GM21526 (cell line): ENCODE data around the gene ADAMTS5.

Experiments used
- ATAC-seq: cut with Tn5 transposase; IDR thresholded peaks from one replicate; pipeline ENCODE4 v1.9.1; 2021; ENCODE audit warnings: moderate library complexity; ENCODE audit not compliant: unreplicated experiment, low FRiP score

Gene ADAMTS5

DNA sequence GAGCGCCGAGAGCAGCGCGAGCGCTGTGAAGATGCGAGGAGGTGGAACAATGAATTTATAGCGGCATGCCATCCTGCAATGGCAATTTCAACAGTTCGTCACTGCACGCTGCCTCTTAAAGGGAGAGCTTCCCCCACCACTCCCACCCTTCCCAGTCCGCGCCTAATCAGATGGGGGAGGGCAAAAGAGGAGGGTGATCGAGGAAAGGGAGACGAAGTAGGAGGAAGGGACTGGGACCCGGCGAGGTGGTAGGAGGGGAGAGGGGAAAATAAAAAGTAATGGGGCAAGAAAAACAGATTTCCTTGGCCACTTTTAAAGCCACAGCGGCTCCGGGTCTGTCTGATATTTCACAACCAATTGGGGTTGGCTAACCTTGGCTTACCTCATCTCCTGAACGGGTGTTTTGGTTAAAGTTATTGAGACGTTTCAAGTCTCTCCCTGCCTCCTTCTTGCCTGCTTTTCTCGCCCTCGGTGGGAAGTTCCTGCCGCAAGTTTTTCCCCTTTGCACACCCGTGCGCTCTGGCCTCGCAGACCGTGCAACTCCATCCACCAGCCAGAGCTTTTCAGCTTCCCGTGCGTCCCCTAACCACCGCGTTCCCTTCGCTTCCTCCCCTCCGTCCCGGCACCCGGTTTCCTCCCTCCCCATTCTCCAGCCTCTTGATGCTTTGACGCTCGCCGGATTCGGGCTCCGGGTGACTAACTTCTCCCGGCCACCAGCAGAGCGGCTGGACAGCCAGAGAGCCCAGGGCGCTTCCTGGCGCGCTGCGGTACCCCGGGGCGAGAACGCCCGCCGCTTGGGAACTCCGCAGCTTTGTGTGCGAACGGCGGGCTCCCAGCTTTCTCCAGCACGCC lies at the start of gene ADAMTS5:
TSS of gene ADAMTS5 (minus strand) at position 27 of the 852 bp plus-strand sequence. CDS start 697 bp downstream, outside the sequence.
- no peak for ATAC-seq

DNA sequence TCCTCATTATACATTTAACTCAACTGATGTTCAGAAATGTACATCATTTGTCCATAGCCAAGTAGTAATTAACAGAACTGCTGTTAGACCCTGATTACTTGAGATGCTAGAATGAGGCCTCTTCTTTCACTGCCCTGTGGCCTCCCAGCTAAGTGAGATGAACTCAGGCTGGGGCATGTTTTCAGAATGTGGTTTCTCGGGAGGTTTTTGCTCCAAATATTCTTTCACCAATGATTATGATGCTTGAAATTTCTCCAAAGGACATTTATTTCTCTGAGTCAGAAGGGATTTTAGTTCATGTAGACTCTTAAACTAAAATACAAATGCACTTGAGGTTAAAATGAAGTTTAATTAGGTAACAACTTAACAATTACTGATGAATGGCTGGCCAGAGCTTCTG lies 34.6 kb upstream of the ADAMTS5 start:
- ATAC-seq = no peak

DNA sequence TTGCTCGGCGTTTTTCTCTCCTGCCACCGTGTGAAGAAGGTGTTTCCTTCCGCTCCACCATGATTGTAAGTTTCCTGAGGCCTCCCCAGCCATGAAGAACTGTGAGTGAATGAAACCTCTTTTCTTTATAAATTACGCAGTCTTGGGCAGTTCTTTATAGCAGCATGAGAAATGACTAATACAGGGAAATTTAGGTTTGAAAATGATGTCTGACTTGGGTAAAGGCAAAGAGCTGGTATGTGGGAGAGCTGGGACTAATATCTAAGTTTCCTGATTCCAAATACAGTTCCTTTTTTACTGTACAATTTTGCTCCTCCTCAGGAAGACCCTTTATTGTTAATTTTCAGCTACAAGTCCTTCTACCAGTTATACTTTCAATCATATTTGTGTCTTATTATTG lies 16.7 kb upstream of the ADAMTS5 start:
- ATAC-seq = no peak

DNA sequence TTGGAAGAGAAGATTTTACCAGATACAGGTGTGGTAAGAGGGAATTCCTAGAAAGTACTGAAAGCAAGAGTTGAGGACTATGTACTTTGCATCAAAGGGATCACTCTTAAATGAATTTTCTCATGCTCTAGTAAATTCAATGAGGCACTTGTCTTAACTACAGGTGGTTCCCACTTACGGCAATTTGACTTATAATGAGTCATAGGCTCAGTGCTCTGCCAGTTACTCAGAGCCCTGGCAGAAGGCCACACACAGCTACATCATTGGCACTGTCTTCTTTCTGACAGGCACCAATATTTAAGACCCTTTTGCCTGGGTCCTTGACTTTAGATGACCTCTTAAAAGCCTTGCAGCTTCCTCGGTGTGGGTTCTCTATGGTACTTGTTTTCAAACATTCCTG lies 15.9 kb upstream of the ADAMTS5 start:
- no peak for ATAC-seq

DNA sequence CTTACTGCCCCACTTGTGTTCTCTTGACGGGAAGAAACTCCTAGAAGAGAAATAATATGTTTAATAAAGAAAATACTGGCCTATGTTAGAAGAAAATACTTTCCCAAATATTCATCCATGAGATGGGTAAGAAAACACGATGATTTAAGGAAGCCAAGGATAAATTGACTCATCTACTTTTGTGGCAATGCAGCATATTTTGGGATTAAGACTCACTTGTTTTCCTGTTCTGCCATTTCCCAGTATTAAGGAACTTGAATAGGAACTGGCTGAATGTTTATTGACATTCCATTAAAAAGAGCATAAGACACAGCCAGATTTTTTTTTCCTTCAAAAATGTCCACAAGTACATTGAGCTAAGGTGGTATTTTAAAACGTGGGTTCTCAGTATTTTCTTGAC lies 10.9 kb upstream of the ADAMTS5 start:
- no peak for ATAC-seq

DNA sequence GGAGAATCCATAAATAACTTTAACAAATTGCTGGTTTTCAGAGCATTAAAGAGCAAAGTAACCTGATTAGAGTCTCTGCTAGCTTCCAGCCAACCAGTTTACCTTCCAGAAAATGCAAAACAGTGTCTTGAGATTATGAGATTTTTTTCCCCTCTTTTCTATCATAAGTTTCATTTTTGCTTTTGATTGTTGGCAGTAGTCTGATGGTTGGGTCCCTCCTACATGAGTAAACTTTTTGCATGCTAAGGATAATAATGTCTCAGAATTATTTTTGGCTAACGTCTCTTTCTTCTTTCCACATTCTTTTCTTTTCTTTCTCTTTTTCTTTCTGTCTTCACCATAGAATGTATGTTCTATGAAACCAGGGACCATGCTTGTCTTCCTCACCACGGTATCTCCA lies 6.3 kb upstream of the ADAMTS5 start:
- ATAC-seq = no peak

DNA sequence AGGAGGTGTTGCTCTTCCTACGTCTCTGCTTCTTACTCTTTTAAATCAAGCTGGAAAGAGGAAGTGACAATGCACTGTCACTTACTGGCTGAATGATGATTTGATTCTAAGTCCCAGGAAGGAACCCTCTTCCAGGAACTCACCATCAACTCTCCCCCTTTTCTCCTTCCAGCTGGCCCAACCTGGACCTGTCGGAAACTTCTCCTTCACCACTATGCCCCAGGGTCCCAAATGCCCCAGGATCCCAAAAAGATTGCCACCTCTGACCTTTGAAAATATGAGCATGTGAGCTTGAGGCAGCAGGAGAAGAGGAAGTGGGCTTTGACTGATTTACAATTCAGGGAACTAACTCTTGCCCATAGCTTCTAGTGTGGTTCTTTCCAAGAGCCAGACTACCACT lies 5.3 kb upstream of the ADAMTS5 start:
- no peak for ATAC-seq

DNA sequence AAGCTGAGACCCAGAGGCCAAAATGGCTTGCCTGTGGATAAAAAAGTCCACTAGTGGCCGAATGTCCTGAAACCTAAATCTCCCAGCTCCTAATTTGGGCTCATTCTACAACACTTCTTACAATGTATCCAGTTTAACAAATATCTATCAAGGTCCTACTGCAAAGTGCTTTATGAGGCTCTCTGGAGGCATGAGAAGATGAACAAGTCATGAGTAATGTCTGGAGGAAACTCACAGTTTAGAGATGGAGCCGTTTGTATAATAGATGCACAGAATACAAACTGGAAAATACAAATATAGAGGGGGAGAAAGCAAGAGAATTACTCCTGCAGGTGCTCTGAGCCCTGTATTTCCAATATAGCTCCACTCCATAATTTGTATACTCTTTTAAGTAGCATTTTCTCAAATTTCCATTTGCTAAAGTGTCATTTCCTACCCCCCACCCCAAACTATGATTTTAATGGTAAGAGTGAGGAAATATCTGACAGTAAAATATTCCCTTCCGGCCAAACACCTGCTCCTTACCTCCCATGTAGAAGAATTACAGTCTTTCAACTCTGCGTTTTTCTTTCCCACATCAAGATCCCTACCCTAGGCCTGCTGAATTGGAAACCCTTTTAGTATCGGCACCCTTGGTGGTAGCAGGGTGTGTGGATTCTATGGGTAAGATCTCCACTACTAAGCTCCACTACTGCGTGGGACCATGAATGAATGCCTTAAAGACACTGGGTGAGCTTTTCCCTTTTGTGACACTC lies 3.3 kb upstream of the ADAMTS5 start:
- ATAC-seq = no peak

DNA sequence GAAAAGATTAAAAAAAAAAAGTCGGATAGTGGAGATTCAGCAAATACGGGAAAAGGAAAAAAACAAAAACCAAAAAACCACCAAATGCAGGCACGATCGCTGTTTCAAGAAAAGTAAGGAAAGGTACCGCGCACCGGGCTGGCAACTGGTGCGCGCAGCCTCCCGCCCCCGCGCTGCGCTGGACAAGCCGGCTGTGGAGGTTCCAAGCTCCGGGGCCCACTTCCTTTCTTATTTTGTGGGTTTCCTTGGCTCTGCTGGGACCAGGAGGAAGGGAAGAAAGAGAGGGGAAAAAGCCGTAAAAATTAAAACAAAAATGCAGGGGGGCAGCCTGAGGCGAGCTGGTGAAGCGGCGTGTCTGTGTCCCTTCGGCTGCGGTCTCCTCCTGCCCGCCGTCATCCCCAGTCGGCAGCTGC lies 233 bp downstream of the ADAMTS5 start:
- ATAC-seq = no peak

DNA sequence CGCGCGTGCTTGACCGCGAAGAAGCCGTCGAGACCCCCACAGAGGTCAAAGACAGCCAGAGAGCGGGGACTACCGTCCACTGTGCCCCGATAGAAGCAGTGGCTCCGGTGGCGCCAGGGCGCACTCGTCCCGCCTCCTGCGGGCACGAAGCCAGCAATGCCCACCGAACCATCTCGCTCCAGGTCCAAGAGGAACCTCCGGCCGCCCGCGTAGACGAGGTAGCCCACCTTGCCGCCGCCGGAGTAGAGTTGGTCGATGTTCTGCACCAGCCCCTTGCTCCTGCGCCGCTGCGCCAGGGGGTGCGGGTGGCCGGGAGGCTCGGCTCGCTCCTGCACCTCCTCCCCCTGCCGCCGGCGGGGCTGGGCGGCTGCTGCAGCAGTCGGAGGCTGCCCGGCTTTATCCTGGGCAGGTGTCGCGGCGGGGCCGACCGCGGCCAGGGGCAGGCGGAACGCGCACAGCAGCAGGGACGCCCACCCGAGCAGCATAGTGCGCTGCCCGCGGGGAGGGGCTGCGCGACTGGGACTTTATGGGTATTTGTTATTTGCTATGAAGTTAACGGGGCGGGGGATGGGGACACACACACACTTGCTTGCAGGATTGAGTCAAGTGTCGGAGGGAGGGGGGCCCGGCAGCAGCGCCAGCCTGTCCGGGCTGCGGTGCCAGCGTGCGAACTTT lies 844 bp downstream of the ADAMTS5 start:
- no peak for ATAC-seq

DNA sequence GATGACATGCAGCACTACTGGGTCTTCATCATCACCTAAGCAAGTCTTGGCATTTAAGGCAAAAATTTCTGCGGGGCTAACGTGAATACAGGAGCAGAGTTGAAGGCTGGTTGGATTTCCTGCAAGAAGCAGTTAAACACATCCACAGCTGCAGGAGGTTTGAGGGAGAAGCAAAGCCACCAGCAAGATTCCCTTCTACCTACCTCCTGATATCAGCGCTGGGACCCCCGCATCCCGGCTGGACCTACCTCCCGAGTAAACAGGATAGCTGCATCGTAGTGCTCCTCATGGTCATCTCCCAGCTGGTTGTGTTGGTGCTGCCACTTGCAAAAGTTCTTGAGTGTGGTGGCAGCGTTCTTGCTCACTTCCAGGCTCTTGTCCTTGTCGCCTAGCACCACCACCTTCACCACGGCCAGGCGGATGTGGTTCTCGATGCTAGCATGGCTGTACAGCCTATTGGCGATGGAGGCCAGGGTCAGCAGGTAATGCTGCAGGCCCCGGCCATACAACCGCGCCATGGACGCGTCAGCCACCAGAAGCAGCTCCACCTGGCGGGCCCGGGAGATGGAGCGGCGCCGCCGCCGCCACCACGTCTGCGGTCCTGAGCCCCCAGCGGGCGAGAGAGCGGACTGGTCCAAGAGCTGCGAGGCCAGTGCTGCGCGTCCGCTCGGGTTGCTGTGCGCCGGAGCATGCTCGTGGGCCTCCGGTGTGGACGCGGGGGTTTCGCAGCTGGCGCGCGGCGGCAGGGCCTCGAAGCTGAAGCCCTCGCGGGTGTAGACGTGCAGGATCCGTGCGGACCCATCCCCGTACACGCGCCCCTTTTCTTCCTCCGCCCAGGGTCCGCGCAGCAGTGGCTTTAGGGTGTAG lies 1.6 kb downstream of the ADAMTS5 start:
- no peak for ATAC-seq

DNA sequence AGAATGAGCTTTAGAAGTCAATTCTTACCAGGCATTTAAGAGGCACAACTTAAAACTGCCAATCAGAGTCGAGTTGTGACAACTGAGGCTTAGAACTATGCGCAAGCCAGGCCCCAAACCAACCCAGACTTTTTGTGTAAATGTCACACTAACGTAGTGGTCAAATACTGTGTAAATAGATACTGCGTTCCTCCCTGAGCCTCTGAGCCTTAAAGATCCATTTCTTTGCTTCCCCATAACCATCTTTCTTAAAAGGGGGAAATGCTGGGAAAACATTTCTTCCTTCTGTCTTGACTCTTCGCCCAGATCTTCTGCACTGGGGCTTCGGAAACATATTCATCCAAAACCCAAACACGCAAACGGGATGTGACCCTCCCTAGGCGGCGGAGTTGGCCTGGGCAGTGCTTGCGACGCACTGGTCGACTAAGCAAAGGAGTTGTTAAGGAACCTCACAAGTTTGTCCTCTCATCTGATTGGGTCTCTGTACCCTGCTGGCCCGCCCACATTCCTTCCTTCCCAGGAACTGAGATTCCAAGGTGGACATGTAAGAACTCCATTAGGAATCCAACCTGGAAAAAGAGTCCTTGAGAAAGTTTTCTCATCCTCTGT lies 2.6 kb downstream of the ADAMTS5 start:
- ATAC-seq = no peak

DNA sequence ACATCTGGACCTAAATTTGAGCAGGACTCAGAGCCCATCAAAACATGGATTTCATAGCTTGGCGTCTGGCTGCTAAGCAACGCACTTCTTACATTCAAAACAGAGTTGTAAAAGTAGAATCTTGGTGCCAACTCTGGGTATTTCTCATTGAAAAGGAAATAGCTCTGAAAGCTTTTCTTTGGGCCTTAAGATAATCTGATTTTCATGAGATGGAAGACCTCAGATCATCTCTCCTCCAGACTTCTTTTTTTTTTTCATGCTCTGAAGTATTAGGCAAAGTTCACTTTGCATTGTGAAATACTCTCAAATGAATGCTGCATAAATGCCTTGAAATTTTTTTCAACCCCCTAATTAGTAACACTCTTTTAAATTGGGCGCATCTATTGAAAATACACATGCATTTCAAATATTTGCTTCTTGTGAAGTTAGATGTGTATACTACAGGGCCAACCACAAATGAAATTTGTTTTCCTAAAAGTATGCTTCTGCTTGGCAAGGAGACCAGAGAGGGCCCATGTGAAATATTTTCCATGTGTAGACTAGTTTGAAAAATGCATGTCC lies 4.2 kb downstream of the ADAMTS5 start:
- ATAC-seq = no peak

DNA sequence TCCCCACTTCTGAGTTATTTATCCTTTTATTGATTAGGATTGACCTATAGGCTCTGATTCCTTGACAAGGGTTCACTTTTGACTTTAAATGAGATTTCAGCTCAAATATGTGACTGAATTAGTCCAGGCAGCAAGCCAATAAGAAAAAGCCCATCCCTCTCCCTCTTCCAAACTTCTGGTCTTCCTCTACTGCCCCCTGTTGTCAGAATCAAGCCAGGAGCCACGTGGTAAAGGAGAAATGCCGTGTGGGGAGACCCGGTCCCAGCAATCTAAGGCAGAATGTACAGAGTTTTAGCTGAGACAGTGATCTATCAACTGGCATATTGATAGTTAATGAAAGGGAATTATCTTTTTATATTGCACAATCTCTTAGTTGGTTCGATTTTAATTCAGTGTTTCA lies 5.2 kb downstream of the ADAMTS5 start:
- ATAC-seq = no peak

DNA sequence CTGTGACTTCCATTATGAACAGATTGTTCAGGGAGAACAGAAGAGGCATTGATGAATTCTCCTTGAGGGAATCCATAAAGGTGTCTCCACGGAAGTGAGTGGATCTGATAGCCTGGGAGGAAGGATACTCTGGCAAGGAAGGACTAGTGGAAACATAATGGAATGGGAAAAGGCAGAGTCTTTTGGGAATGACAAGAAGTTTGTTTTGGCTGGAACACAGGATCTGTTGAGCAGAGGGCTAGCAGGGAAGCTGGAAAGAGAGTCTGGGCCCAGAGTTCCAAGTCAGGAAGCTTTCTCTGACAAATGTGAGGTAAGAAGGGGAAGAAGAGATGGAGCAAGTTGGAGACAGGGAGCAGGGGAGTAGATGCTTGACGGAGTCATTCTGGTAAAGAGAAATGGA lies 8.1 kb downstream of the ADAMTS5 start:
- ATAC-seq = no peak

DNA sequence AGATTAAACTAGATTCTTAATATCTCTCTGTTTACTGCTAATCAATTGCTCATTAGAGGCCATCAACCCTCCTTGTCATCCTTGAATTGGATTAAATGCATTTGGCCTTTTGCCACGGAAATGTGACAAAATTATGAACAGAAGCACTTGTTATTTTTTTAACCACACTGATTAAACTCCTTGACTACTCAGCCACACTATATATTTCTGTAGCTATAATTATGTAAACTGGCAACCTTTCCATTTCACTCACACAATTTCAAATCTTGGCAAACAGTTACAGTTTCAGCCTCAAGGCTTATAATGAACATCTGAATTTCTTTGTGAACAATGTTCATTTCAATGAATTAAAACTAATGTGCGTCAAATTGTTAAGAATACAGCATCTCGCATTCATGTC lies 10.1 kb downstream of the ADAMTS5 start:
- ATAC-seq = no peak

DNA sequence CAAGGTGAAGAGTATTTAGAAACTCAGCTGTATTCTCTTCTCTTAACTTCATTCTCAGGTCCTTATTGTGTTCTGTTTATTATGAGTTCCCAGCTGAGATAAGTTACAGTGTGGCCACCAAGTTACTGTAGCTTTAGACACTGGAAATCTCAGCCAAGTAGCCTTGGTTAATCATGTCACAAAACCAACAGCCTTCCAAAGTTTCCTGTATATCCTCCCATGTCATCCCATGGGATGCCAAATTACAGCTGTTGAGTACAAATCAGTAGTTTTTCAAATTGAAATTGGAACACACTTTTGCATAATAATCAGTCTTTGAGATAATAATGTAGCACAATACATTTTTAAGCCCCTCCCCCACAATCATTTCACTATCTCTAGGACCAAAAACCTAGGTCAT lies 10.7 kb downstream of the ADAMTS5 start:
- no peak for ATAC-seq

DNA sequence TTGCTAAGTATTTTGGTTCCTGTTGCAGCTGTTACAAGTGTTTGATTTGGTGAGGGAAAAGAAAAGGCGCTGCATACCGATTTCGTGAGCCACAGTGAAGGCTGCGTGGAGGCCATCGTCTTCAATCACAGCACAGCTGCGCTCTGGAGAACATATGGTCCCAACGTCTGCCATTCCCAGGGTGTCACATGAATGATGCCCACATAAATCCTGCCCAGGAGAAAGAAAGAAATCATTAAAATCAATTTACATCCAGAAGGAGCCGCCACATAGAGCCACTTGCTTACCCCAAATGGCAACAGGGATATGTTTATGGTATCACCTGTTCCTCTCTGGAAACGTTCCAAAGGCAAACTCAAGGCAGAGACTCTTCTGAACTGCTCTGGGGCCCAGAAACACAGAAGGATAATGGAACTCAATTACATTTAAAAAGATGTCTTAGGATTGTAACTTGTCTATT lies 12.2 kb downstream of the ADAMTS5 start:
- no peak for ATAC-seq

DNA sequence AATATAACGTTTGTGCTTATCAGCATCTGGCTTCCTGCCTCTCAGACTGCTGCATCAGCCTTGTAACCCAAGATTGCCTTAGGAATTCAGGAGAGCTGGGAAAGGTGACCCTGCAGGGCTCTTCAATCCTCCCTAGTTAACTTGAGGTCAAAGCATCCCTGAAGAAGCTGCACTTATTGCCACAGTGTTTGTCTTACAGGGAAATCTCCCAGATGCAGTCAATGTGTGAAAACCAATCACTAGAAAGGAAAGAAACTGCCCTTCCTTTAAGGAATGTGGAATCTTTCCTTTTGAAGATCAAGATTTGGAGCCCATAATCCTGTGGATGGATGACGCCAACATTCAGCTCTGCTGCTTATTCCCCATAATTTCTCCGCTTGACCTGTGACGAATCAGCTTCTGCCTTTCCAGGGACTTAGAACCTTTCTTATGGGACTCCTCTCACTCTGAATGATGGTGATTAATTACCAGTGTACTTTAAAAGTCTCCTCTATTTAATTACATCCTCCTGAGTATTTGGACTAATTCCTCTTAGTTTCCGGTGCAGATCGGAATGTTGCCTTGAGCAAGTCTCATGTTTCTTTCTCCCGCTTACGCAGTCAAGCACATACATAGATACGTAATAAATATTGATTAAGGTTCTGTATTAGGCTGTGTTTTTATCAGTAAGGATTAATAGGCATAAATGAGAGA lies 14.4 kb downstream of the ADAMTS5 start:
- no peak for ATAC-seq
